Sigmoid colon (tissue), 4 donors: ENCODE measurements around the gene LEKR1.

ENCODE experiments used
- CTCF ChIP-seq, 4 experiments: fragments of 450-650 bp in 3 of 4; fragments of 200-600 bp in 1 of 4; IDR thresholded peaks; one replicate each; pipeline ENCODE4 v1.5.1; 2016 to 2019; ENCODE audit warnings: antibody characterized with exemption in 4 of 4, mild to moderate bottlenecking in 3 of 4, moderate library complexity in 2 of 4
- POLR2AphosphoS5 ChIP-seq, 4 donors: sonication (generic); formaldehyde crosslinking; IDR thresholded peaks; one replicate each; pipeline ENCODE4 v1.6.1; 2017; ENCODE audit warnings: antibody characterized with exemption in 4 of 4

DNA sequence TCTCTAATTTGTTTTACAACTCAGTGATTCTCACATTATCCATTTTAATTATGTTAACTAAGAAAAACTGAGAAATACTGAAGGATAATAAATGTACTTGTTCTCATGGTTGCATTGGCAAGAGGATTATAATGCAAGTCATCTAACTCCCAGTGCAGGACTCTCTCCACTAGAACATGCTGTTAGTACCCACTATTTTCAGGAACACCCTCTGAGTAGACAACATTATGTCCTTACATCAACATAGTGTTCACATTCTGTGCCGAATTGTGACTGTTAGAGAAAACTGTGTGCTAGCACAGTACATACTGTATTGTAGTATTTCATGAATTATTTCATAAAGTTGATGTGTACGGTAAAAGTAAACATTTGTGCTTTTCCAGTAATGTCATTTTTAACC, 80.1 kb downstream of the LEKR1 start:
- no peak for TF ChIP-seq CTCF (IDR thresholded peaks at IDR 0.05)
- TF ChIP-seq POLR2AphosphoS5 (IDR thresholded peaks at IDR 0.05) = no peak
